ENCODE measurements around the gene HOXD1. TPM values are rescaled to one million over a fixed set of nuclear protein-coding genes. Genes with fewer than 3 reads are reported as not detected.

Gene HOXD1
- polyA plus RNA-seq, 1 of the 3 experiments (the other 2 are of a cell fraction), result not detected

GRCh38 chr2:176138923-176139660, 49.4 kb upstream of the HOXD1 start:
- 30% methylated on average over 28 of the region's 28 CpGs for WGBS (ENCODE audit: low lambda C conversion rate)
- CTCF ChIA-PET, result interaction anchor here (0.7 to 26.1 kb wide), 23 partner anchors 8 to 1194 kb away, joined by 3 to 1047 read pairs (median 6); partner anchors contain the start of genes HOXD3, HOXD4 and HOXD9
- H3K27me3 ChIP-seq (ENCODE audit: insufficient read depth), result no peaks in the 10 kb centered on the region
- no peaks in the 10 kb centered on the region for H3K9me3 ChIP-seq
- peak overlapping the region; percentile 94 for H3K9ac ChIP-seq
- H2AFZ ChIP-seq (ENCODE audit: low read depth), result peak overlapping the region; percentile 94
- POLR2A ChIA-PET, result interaction anchor here (1.2 to 3.0 kb wide), 7 partner anchors 8 to 499 kb away, joined by 4 to 21 read pairs (median 6); partner anchors contain the start of gene MTX2
- H3K4me1 ChIP-seq (ENCODE audit: control insufficient read depth in 1 of 2, insufficient read depth in 2 of 2, low read depth in 1 of 2, low read length in 1 of 2), result peaks cover 20 to 43% of the 10 kb centered on the region in 2 experiments
- H3K79me2 ChIP-seq (ENCODE audit: insufficient read depth), result peaks cover 45% of the 10 kb centered on the region
- H3K4me3 ChIP-seq (ENCODE audit: low read depth in 2 of 2, low read length in 1 of 2), result peak overlapping the region; percentile 83 to 86
- H3K9me2 ChIP-seq, result no peaks in the 10 kb centered on the region
- H3K36me3 ChIP-seq (replicated peaks in 1 of 2; ENCODE audit: control insufficient read depth in 1 of 2, insufficient read depth in 2 of 2, low read length in 1 of 2), result no peaks in the 10 kb centered on the region
- DNase-seq, result peak; percentile 62
- no peak for TF ChIP-seq NFIC (IDR thresholded peaks at IDR 0.05; ENCODE audit: borderline replicate concordance)
- peak; percentile 19; the same call in 1 of the 2 replicates for TF ChIP-seq GABPA (IDR thresholded peaks at IDR 0.05; ENCODE audit: low read depth)
- TF ChIP-seq TAF1 (IDR thresholded peaks at IDR 0.05; ENCODE audit: borderline replicate concordance, low read depth, low read length), result 0 out of 2 replicates have a peak, but pooled peaks have one; percentile 9
- no peak for TF ChIP-seq TCF12 (IDR thresholded peaks at IDR 0.05)
- TF ChIP-seq MAX (IDR thresholded peaks at IDR 0.05; ENCODE audit: low read depth), result peak; percentile 41; the same call in 1 of the 2 replicates
- no peak for TF ChIP-seq RFX5 (IDR thresholded peaks at IDR 0.05; ENCODE audit: low read length)
- peak; percentile 62; the same call in 1 of the 2 replicates for TF ChIP-seq YY1 (IDR thresholded peaks at IDR 0.05; ENCODE audit: low read depth)
- TF ChIP-seq PBX3 (IDR thresholded peaks at IDR 0.05), result 0 out of 2 replicates have a peak, but pooled peaks have one; percentile 14
- no peak for TF ChIP-seq CHD2 (IDR thresholded peaks at IDR 0.05; ENCODE audit: low read length, partially characterized antibody)
- H3F3A ChIP-seq (replicated peaks; ENCODE audit: insufficient read depth), result peaks cover 33% of the 10 kb centered on the region
- H4K20me1 ChIP-seq (ENCODE audit: insufficient read depth), result no peaks in the 10 kb centered on the region
- H3K27ac ChIP-seq (ENCODE audit: low read depth in 2 of 2, low read length in 1 of 2), result peak overlapping the region; percentile 63 to 92
- H3K4me2 ChIP-seq, result peak overlapping the region; percentile 96

- peak overlapping the region; percentile 94 for H2AFZ ChIP-seq (ENCODE audit: low read depth)
- CTCF ChIA-PET, result interaction anchor here (0.6 to 26.1 kb wide), 57 partner anchors 9 to 1193 kb away, joined by 3 to 1047 read pairs (median 4); partner anchors contain the start of genes HOXD3, HOXD4 and HOXD9
- no peaks in the 10 kb centered on the region for H3K9me2 ChIP-seq
- H3K4me3 ChIP-seq (ENCODE audit: low read depth in 2 of 2, low read length in 1 of 2), result peak overlapping the region; percentile 83 to 86
- POLR2A ChIA-PET, result interaction anchor here (0.6 to 3.0 kb wide), 9 partner anchors 9 to 504 kb away, joined by 3 to 21 read pairs (median 4); no protein-coding TSS in a partner anchor
- TF ChIP-seq NRF1 (IDR thresholded peaks at IDR 0.05; ENCODE audit: low read depth, low read length) (peak; percentile 47), TEAD4 (IDR thresholded peaks at IDR 0.05; ENCODE audit: borderline replicate concordance, insufficient read depth) (no peak), GABPA (IDR thresholded peaks at IDR 0.05; ENCODE audit: low read depth) (no peak), MXI1 (IDR thresholded peaks at IDR 0.05; ENCODE audit: low read depth, low read length) (0 out of 2 replicates have a peak, but pooled peaks have one; percentile 7)
- peak overlapping the region; percentile 94 for H3K9ac ChIP-seq
- no peaks in the 10 kb centered on the region for H3K36me3 ChIP-seq (replicated peaks in 1 of 2; ENCODE audit: control insufficient read depth in 1 of 2, insufficient read depth in 2 of 2, low read length in 1 of 2)
- no peaks in the 10 kb centered on the region for H3K9me3 ChIP-seq
- H3K79me2 ChIP-seq (ENCODE audit: insufficient read depth), result peaks cover 49% of the 10 kb centered on the region
- 36% methylated on average over 34 of the region's 41 CpGs for whole genome bisulfite sequencing (ENCODE audit: low lambda C conversion rate)
- peak overlapping the region; percentile 63 to 92 for H3K27ac ChIP-seq (ENCODE audit: low read depth in 2 of 2, low read length in 1 of 2)
- H4K20me1 ChIP-seq (ENCODE audit: insufficient read depth), result no peaks in the 10 kb centered on the region
- peak; percentile 72 for DNase-seq
- peaks cover 12 to 35% of the 10 kb centered on the region in 2 experiments for H3K4me1 ChIP-seq (ENCODE audit: control insufficient read depth in 1 of 2, insufficient read depth in 2 of 2, low read depth in 1 of 2, low read length in 1 of 2)
- H3F3A ChIP-seq (replicated peaks; ENCODE audit: insufficient read depth), result peaks cover 25% of the 10 kb centered on the region
- no peaks in the 10 kb centered on the region for H3K27me3 ChIP-seq (ENCODE audit: insufficient read depth)
- H3K4me2 ChIP-seq, result peak overlapping the region; percentile 96
Measured at GRCh38 chr2:176139661-176140512, 48.6 kb upstream of the HOXD1 start.

Measured in SK-N-SH (cell line).